ENCODE data around the gene MED13L. TPM values are rescaled to one million over a fixed set of nuclear protein-coding genes. Genes with fewer than 3 reads are reported as not detected.

The MED13L gene
- polyA plus RNA-seq, 1 of the 3 experiments (the other 2 are of a cell fraction) = 17.1 TPM

GRCh38 chr12:115956236-115956635 lies 321.3 kb downstream of the MED13L start (continued):
- TF ChIP-seq USF2 (IDR thresholded peaks at IDR 0.05; ENCODE audit: borderline replicate concordance, low read depth, low read length) = no peak
- TF ChIP-seq TEAD4 (IDR thresholded peaks at IDR 0.05; ENCODE audit: borderline replicate concordance, insufficient read depth) = no peak

- Histone ChIP-seq H3K9me2 (no peaks in the 10 kb centered on the region), H3K4me2 (no peak overlapping the region), H4K20me1 (ENCODE audit: insufficient read depth) (no peaks in the 10 kb centered on the region), H3F3A (replicated peaks; ENCODE audit: insufficient read depth) (peaks cover 10% of the 10 kb centered on the region), H3K36me3 (replicated peaks in 1 of 2; ENCODE audit: control insufficient read depth in 1 of 2, insufficient read depth in 2 of 2, low read length in 1 of 2) (peaks cover 19 to 32% of the 10 kb centered on the region in 2 experiments), H3K9ac (no peak overlapping the region), H3K4me1 (ENCODE audit: control insufficient read depth in 1 of 2, insufficient read depth in 2 of 2, low read depth in 1 of 2, low read length in 1 of 2) (no peaks in the 10 kb centered on the region), H3K9me3 (no peaks in the 10 kb centered on the region), H3K4me3 (ENCODE audit: low read depth in 2 of 2, low read length in 1 of 2) (no peak overlapping the region), H3K27me3 (ENCODE audit: insufficient read depth) (no peaks in the 10 kb centered on the region), H3K27ac (ENCODE audit: low read depth in 2 of 2, low read length in 1 of 2) (no peak overlapping the region), H3K79me2 (ENCODE audit: insufficient read depth) (no peaks in the 10 kb centered on the region), H2AFZ (ENCODE audit: low read depth) (no peak overlapping the region)
- CTCF ChIA-PET = interaction anchor here (1.5 kb wide), 1 partner anchor 23 kb away, joined by 5 read pairs; no protein-coding TSS in a partner anchor
- WGBS (ENCODE audit: low lambda C conversion rate) = 94% methylated on average over 6 of the region's 6 CpGs
- POLR2A ChIA-PET = no interaction called here
- DNase-seq = no peak
- no peak for TF ChIP-seq RCOR1 (IDR thresholded peaks at IDR 0.05; ENCODE audit: low read length)
- no peak for TF ChIP-seq YY1 (IDR thresholded peaks at IDR 0.05; ENCODE audit: low read depth)
- no peak for TF ChIP-seq MEF2A (IDR thresholded peaks at IDR 0.05; ENCODE audit: borderline replicate concordance, low read depth)
- no peak for TF ChIP-seq TAF1 (IDR thresholded peaks at IDR 0.05; ENCODE audit: borderline replicate concordance, low read depth, low read length)
- TF ChIP-seq REST (IDR thresholded peaks at IDR 0.05; ENCODE audit: low read depth, low read length) = no peak
- no peak for TF ChIP-seq CHD2 (IDR thresholded peaks at IDR 0.05; ENCODE audit: low read length, partially characterized antibody)
- TF ChIP-seq SMC3 (IDR thresholded peaks at IDR 0.05; ENCODE audit: low read depth, low read length) = no peak
- no peak for TF ChIP-seq FOSL2 (IDR thresholded peaks at IDR 0.05; ENCODE audit: borderline replicate concordance, low read depth)
- TF ChIP-seq EP300 (IDR thresholded peaks at IDR 0.05; ENCODE audit: borderline replicate concordance in 1 of 2, low read depth in 1 of 2, low read length in 1 of 2) = no peak
- TF ChIP-seq RAD21 (IDR thresholded peaks at IDR 0.05; ENCODE audit: low read length) = no peak
- TF ChIP-seq RXRA (IDR thresholded peaks at IDR 0.05; ENCODE audit: borderline replicate concordance, low read depth) = no peak
- TF ChIP-seq IRF3 (IDR thresholded peaks at IDR 0.05; ENCODE audit: low read depth, low read length) = no peak
- TF ChIP-seq SIN3A (IDR thresholded peaks at IDR 0.05; ENCODE audit: borderline replicate concordance, low read depth, low read length) = no peak
- TF ChIP-seq TCF12 (IDR thresholded peaks at IDR 0.05) = no peak
- no peak for TF ChIP-seq ZBTB33 (IDR thresholded peaks at IDR 0.05; ENCODE audit: borderline replicate concordance, low read depth)
These were observed 324.0 kb downstream of the MED13L start for GRCh38 chr12:115953450-115953849.

Data from SK-N-SH (cell line).